Activated CD4-positive, alpha-beta T cell treated with anti-CD3 and anti-CD28 coated beads, Interleukin-10, Interleukin-2, amounts not matched to agents 100 ng/mL and 50 ng/mL, durations not matched to agents 16 hours and 8 hours (primary cell): ENCODE results near the gene GREB1L.
"Not testable (repeated sequence)": the region's sequence is repeated elsewhere in the genome, so short reads cannot be mapped to it uniquely, and the experiment has no call there.

ENCODE experiments used
- DNase-seq: peaks from one replicate; pipeline ENCODE4 v3.0.0-alpha.2; 2020

The GREB1L gene

DNA sequence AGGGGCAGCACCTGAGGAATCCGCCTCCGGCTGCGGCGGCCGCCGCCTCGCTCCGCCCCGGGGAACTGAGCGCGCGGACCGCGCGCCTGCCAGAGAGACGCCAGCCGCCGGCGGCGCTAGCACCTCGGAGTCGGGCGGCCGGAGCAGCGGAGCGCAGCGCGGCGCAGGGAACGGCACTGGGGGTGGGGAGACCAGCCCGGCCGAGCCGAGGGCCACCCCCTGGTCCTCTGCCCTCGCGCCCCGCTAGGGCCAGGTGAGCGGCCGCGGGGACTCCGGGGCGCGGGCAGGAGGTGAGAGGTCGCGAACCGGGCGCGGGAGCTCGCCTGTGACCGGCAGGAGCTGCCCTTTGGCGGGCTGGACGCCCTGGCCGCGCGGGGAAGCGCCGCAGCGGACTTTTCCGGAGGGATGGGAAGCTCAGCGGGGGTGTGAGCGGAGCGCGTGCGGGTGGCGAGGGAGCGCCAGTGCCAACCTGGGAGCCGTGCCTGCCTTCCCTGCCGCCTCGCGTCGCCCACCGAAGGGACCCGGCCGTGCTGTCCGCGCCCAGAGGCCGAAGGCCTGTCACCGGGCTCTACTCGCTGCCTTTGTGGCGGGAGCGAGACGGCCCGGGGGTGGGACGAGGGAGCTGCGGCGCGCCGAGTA is at the start of gene GREB1L:
GREB1L (plus strand) TSS at position 92 of the 639 bp plus-strand sequence. CDS start 141,287 bp downstream, outside the sequence.
- peak; percentile 53 for DNase-seq

DNA sequence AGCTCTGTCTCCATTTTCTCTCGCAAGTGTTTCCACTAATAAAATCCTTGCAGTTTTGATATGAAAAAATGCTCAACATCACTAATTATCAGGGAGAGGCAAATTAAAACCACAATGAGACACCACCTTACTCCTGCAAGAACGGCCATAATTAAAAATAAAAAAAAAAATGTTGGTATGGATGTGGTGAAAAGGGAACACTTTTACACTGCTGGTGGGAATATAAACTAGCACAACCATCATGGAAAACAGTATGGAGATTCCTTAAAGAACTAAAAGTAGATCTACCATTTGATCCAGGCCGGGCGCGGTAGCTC is 49.8 kb upstream of the GREB1L start:
- no peak for DNase-seq

DNA sequence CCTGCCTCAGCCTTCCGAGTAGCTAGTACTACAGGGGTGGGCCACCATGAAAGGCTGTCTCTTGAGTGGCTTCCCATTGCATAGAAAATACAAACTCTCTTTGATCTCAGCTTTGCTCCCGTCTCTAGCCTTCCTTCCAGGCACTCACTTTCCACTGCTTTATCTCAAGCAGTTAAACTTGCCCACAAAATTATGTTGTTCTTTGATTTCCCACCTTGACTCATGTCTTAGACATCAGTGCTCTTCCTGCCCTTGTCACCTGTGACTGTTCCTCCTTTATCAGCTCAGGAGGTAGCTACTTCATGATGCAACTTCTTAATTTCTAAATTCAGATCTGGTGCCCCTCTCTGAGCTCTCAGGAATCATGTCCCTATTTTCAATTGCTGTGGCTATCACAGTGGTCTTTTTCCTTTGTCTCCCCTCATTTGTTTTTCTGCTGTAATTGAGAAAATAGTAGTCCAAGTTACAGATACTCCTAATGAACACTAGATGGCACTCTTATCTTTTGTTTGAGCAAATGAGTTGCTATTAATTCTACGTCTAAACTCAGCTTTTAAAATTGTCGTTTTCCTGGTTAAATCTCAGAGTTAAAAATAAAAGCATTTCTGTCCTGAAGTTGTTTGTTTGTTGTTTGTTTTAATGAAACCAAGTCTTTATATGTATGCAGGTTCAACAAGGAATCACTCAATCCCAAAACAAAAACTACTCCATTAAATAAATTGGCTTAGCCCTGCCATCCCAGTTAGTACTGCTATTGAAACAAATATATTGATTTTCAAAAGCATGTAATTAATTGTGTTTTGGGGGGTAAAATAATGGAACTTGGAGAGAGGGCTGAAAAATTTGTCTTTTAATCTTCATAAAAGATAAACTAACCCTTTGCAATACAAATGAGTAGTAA is 46.9 kb upstream of the GREB1L start:
- peak; percentile 31 for DNase-seq

- DNase-seq = no peak
Measured at GRCh38 chr18:21196426-21196825, 45.6 kb upstream of the GREB1L start.

DNA sequence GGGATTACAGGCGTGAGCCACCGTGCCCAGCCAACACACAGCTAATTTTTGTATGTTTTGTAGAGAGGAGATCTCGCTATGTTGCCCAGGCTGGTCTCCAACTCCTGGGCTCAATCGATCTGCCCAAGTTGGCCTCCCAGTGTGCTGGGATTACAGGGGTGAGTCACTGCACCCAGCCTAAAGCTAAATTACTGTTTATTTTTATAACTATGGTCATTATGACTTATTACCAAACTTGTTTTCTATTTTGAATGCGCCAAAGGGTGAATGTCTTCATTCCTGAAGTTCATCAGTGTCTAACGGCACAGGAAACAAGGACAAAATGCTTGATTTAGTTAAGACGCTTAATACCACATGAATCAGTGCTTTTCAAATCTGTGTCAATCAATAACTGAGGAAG is 38.9 kb upstream of the GREB1L start:
- DNase-seq = no peak

DNA sequence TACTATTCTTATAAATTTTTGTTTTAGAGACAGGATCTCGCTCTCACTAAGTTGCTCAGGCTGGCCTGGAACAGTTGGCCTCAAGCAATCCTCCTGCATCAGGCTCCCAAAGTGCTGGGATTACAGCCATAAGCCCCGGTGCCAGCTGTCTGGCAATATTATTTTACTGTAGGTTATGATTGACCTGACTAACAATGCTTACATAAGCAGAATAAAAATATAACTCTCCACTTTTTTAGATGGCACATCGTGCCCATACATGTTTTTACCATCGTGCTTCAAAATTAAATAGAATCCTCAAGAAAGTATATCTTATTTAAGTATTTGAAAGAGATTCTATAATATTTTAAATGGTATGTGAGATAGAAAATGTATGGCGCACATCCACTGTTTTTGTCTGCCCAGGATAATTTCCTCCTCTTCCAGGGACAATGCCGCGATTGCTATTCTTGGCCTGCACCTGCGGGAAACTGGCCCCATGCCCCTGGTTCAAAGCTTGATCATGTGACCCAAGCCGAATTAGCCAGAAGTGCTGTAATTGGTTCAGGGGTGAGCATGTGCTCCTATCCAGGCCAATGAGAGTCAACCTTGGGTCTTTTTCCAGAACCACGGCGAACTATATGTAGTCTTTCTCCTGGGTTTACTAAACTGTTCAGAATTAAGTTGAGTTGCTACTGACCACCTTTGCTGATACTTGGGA is 38.3 kb upstream of the GREB1L start:
- no peak for DNase-seq

GRCh38 chr18:21205695-21206094 is 36.3 kb upstream of the GREB1L start:
- DNase-seq = no peak

GRCh38 chr18:21210278-21210677 is 31.8 kb upstream of the GREB1L start:
- no peak for DNase-seq

- no peak for DNase-seq
Measured at GRCh38 chr18:21210784-21211183, 31.2 kb upstream of the GREB1L start.

DNA sequence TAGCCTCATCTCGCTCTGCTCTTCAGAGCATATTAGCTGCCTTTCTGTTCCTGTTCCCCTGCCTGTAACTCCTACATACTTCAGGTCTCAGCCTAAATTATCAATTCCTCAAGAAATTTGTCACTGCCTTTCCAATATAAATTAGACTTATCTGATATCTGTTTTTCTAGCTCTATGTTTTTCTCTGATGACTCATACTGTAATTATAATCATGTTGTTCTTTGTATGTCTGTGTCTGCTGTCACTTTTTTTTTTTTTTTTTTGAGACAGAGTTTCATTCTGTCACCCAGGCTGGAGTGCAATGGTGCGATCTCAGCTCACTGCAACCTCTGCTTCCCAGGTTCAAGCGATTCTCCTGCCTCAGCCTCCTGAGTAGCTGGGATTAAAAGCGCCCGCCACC is 27.6 kb upstream of the GREB1L start:
- DNase-seq = not testable (repeated sequence)

- no peak for DNase-seq
Measured at GRCh38 chr18:21215490-21215889, 26.5 kb upstream of the GREB1L start.

DNA sequence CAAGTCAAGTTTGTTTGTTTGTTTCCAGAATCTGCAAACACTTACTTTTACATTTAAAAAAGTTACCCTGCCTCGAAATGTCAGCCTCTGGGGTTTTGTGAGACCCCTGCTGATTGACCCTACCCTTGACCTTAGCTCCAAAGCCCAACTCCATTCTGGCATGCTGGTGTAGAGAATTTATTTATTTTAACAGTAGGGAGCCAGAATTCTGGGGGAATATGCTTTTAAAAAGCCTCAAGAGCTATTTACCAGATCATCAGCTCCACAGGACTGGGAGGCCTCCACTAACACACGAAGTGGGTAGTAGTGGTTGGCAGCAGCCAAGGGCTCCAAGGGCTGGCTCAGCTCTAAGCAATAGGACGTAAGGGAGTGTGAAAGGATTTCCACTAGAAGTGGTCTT is 23.2 kb upstream of the GREB1L start:
- no peak for DNase-seq

DNA sequence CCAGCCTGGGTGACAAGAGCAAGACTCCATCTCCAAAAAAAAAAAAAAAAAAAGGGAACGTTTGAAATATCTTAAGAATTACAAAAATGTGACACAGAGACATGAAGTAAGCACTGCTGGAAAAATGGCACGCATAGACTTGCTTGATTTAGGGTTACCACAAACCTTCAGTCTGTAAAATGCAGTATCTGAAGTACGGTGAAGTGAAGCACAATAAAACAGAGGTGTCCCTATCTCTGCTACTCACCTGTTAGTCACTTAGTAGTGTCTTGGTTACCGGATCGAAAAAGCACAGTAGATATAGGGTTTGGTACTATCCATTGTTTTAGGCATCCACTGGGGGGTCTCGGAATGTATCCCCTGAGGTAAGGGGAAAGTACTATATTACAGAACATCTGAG is 11.6 kb upstream of the GREB1L start:
- DNase-seq = no peak

DNA sequence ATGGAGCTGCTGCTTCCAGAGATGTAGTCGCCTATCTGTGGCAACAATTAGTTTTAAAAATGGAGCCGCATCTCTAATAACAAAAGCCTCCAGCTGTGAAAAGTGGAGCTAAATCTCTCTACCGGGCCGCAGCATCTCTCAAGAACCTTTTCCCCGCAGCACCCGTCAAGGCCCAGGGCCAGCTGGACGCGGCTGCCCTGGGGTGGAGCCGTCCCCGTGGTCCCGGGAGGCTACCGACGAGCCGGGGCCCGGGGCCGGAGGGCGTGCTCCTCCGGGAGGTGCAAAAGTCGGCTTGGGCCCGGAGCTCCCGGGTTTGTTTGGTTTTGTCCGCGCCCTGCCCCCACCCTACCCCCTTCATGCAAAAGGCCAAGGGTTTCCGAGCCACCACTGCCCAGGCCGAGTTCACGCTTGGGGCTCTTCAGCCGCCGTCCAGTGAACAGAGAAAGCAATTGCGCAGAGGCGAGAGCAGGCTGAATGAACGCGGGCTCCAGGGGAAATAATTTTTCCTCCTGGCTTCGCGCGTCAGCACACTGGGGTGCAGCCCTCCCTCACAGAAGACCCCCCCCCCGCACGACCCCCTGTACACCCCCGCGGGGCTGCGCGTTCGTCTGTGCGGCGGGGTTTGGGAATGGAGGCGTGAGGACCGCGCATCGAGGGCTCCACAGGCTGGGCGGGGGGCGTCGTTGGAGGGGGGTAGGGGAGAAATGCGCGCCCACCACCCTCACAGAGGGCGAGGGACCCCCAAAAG is 557 bp upstream of the GREB1L start:
- DNase-seq = no peak

GRCh38 chr18:21242780-21243401 is 859 bp downstream of the GREB1L start:
- DNase-seq = no peak

DNA sequence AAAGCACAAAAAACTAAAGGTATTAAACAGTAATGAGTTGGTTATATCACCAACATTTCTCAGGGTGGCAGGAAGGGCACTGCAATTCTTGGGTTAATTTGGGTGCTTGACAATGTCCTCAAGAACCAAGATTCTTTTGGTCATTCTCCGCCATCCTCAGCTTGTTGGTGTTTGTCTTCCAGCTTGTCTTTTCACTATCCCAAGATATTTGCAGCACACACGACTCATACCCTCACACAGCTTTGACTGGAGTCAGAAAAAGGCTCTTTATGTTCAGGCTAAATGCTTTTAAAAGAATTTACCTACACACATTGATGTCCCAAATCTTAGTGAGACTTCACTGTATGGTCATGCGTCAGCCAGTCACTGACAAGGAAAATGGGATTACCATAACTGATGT is 12.5 kb downstream of the GREB1L start:
- no peak for DNase-seq

GRCh38 chr18:21255211-21255610 is 13.2 kb downstream of the GREB1L start:
- no peak for DNase-seq

GRCh38 chr18:21257386-21257785 is 15.4 kb downstream of the GREB1L start:
- no peak for DNase-seq

- DNase-seq = no peak
Measured at GRCh38 chr18:21260621-21261020, 18.6 kb downstream of the GREB1L start.

- DNase-seq = no peak
Measured at GRCh38 chr18:21261352-21261751, 19.3 kb downstream of the GREB1L start.

DNA sequence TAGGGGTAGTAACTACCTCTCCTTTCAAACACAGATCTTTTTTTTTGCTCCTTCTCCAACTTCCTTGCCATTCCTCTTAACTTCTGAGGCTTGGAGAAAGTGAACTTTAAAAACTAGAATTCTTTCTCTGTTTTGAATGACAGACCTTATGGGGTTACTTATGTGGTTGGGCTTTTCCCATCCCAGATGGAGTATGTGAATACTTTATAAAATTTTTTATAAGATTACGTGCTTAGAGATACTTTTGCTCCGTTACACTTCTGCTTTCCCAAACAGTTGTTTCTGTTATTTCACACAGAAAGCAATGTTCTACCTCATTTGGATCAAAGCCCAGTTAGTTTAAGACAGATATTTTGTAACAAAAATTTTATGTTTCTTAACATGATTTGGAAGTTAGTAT is 20.2 kb downstream of the GREB1L start:
- no peak for DNase-seq

DNA sequence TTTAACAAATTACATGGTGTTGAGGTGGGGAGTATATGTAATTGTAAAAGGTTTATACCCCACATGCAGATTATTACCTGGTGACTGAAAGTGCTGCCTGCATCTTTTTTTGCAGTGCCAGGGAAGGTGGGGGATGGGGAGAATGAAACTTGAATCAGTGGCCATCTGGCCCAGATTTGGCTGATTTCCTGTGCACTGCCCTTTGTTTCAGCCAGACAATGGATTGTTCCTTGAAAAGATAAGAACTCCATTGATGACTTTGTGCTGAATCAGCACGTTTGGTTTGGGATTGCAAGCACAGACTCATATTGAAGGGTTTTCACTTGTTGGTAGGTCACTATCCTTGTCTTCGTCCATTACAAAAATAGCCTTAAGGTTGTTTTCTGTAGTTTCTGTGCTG is 20.9 kb downstream of the GREB1L start:
- DNase-seq = no peak

DNA sequence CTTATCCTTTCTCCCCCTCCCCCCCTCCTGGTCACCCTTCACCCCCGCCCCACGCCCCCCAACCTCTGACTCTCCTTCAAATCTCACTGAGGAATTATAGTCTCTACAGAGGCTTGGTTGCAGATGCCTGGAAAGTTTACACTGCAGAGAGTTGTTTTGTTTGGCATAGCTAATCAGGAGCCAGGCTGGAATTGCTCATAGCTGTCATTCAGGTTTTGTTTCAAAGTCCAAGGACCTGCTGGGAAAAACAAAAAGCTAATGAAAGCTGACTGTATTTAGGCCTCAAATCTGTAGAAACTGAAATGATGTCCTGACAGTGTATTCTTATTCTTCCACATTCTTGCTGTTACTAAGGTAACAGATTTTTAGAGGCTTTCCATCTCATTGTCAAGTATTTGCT is 22.6 kb downstream of the GREB1L start:
- DNase-seq = no peak
